Measurements from ENCODE around the gene MPZL1.
A peak's percentile ranks its signal among the peaks of the same experiment; 100 is the strongest.

MPZL1 gene

DNA sequence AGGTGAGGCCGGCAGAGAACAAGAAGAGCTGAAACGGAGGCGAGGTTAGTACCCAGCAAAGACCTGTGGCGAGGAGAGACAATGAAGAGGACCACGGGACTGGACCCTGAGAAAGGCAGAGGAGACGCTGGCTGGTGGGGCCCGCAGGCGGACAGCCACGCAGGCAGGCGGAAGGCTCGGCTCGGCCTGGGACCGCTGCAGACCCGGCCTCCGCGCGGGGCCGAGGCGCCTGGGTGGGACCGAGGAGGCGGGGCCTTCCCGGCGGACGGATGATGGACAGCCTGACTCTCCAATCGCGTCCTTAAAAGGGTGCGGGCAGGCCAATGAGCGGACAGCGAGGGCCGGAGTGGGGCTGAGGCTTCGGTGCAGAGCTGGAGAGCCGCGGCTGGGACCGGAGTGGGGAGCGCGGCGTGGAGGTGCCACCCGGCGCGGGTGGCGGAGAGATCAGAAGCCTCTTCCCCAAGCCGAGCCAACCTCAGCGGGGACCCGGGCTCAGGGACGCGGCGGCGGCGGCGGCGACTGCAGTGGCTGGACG, at the start of gene MPZL1:
TSS of gene MPZL1 (plus strand) at position 366 of the 535 bp plus-strand sequence. CDS start 170 bp downstream, outside the sequence.
- DNase-seq (ENCODE audit: low read depth, low spot score), result peak; percentile 78

DNA sequence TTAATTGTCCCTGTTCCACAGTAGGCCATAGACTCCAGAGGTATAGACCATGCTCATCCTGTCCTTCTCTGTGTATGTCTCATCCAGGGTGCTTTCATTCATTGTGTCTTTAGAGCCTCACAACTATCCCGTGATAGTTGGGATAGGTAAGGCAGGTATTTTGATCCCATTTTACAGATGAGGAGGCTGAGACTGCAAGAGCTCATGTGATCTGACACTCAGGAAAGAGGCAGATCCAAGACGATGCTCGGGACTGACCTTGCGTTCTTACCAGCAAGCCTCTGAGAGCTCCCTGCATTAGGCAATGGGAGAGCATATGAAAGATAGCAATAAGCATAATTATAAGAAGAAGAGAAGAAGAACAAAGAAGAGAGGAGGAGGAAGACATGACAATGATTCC, 49.0 kb upstream of the MPZL1 start:
- no peak for DNase-seq (ENCODE audit: low read depth, low spot score)

DNA sequence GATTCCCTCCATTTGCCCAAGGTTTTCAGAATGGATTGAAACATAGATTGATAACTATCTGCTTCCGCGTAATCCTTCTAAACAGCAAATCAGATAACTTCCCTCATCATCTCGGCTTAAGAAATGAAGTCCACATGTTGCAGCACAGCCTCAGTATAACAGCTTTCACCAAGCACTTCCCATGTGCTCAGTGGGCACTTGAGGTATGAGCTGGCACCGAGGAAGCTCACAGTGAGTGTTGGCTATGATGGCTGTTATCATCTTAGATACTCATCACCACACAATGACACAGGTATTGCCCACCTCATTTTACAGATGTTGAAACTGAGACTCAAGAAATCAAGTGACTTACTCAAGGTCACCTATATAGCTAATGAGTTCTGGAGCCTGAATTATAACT, 48.5 kb upstream of the MPZL1 start:
- no peak for DNase-seq (ENCODE audit: low read depth, low spot score)

DNA sequence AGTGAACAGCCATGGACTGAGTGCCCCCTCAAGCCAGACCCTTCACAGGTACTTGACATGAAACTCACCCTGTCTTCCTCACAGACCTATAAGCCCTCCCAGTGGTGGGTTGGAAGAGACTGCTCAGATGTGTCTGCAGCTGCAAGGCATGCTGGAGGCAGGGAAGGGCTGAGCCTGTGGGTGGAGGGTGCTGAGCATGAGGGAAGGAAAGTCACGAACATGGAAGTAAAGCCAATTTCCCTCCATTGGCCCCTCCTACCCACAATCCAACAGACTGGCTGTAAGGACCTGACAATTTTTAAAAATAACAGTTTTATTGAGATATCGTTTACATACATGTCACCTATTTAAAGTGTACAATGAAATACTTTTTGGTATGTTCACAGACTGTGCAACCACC, 47.6 kb upstream of the MPZL1 start:
- DNase-seq (ENCODE audit: low read depth, low spot score), result no peak

DNA sequence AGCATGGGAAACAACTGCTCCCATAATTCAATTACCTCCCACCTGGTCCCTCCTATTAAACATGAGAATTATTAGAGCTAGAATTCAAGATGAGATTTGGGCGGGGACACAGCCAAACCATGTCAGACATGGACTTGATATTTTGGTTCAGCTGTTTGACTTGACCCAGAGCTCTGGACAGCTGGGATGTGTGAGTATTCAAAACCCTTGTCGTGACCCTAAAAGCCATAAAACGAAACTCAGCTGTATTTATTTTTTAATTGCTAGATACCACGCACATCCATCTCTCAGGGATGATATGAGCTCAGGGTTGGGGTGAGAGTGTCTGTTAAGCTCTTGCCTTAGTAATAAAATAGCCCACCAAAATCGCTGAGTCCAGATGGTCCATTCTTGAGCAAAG, 46.3 kb upstream of the MPZL1 start:
- DNase-seq (ENCODE audit: low read depth, low spot score), result no peak

DNA sequence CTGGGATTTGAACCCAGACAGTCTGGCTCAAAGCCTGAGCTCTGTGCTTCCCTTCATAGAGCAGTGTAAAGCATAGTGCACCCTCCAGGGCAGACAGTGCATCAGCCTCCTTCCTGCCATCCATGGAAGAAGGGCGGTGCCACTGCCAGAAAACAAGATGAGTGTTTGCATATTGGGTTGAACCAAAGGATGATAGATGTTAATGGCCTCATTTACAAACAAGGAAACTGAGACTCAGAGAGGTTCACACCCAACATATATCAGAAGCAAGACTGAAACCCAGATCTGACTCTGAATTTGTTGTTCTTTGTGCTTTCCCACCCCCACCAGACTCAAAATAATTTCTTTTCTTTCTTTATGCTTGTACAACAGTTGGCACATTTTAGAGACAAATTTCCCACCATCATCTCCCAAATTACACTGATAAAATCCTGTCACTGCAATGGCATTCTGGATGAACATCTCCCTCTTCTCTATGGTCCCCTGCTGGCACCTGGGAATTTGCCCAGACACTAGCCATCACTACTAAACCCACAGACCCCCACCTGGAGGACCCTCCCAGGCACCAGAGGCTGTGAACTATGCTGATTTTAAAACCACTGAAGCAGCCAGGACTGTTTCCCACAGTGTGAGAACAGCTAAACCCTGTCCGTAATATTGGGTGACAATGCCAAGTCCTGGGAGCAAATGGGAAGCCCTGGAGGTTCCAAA, 45.4 kb upstream of the MPZL1 start:
- DNase-seq (ENCODE audit: low read depth, low spot score), result no peak

DNA sequence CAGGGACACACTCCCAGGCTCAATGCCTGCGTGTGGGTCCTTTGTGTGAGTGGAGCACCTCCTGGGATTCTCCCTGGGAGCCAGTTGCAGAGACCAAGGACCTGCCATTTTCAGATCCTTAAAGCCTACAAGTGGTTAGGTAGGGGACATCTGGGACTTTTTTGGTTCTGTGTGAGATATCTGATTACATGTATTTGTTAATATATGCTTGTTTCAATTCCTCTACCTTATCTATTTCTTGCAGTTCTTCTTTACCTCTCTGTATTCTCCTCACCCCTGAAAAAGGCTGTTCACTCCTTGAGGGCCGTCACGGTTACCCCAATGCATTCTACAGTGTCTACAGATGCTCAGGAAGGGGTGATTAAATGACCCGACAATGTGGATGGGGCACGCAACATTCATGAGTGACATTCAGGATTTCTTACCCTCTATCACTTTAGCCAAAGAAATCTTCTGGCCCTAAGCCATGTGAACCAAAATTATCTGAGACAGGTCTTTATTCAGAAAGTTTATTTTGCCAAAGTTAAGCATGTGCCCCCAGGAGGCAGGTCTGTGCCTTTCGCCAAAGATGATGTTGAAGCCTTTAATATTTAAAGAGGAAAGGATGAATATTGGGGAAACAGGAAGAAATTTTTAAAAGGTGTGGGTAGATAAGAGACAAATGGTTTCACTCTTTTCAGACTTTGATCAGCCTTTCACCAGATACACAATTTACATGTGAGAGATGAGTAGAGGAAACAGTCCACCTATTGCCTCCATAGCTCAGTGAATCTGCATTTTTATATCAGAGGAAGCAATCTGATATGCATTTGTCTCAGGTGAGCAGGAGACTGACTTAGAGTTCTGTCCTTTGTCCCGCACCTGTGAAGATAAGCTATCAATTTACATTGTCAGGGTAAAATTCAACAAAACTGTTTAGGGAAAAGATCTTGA, 44.6 kb upstream of the MPZL1 start:
- DNase-seq (ENCODE audit: low read depth, low spot score), result no peak

DNA sequence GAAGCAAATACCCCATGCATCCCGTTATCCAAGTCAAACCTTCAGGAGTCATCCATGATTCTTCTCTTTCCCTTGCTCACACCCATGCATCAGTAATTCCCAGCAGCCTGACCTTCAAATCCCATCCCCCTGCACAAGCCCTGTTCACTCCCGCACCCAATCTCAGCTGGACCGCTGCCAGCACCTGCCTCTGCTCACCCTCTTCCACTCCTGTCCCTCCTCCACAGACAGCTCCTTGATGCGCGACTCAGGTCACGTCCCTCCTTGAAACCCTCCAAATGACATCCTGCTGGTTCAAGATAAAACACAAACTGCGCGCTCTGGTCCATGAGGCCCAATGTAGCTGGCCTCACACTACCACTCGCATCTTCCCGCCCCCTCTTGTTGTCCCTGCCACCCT, 43.4 kb upstream of the MPZL1 start:
- no peak for DNase-seq (ENCODE audit: low read depth, low spot score)

DNA sequence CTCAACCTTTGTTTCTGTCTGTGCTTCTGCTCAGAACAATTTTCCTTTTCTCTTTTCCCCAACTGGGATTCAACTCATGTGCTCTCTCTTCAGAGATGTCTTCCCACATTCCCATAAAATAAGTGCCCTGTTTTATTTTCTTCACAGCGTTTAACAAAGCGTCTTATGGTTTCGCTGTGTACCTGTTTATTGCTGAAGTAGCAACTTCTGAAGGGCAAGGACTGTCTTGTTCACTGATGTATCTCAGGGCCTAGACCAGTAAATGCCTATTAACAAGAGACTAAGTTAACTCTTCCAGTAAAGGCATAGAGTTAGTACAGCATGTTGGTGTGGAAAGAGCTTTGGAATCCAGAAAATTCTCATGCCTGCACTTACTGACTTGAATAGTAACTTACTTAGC, 42.9 kb upstream of the MPZL1 start:
- no peak for DNase-seq (ENCODE audit: low read depth, low spot score)

DNA sequence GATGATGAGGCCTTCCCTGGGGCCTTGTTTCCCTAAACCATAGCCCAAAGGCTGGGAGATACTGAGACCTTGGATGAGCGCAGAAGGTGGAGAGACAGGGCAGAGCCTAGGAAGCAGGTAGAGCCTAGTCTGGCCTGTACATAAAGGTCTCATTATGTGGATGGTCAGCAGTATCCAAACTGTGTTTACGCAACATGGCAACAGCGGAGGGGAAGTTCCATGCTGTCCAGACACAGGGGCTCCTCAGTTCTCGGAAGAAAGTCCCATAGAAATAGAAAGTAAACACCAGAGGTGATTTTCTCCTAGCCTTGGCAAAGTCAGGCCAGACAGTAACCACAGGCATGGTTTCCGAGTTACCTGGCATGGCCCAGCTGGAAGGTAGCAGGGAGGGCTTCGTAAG, 42.1 kb upstream of the MPZL1 start:
- no peak for DNase-seq (ENCODE audit: low read depth, low spot score)

DNA sequence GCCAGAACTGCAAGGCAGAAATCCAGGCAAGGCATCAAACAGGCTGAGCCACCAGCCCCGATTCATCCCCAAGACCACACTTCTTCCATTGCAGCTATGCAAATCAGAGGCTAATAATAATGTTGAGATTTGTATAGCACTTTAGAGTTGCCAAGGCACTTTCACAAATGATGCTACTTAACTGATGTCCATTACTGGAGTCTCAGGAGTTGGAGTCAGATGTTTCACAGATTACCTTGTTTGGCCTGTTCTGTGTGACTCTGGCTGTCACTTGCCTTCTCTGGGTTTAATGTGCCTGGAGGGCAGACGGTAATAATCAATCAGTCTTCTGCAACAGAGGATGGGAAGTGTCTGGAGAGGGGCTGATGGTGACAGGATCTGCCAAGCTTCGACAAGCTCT, 40.8 kb upstream of the MPZL1 start:
- DNase-seq (ENCODE audit: low read depth, low spot score), result no peak

DNA sequence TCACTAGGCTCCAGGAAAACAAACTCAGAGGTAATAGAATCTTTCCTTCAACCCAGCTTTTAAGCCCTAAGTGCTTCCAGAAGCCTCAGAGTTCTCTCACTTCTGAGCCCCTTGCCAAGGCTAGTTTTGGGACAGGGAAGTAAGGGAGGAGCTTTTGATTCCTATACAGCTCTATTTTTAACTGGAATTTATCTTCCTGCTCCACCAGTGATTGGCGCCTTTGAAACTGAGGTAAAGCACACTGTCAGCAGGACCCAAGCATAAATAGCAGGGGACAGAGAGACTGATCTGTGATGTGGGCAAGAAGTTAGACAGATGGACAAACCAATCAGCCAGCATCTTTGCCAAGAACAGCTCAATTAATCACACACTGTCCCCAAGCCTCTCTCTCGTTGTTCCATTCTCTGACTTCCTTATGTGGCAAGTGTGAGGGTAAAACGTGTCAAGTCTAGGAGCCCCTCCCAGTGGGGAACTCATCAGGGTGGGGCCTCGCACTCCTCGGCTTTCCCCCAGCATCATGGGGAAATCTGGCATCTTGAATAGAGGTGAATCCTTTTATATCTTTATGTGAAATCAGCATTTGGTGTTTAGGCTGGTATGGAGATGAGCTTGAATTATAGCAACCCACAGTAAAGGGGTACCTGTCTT, 40.2 kb upstream of the MPZL1 start:
- no peak for DNase-seq (ENCODE audit: low read depth, low spot score)

DNA sequence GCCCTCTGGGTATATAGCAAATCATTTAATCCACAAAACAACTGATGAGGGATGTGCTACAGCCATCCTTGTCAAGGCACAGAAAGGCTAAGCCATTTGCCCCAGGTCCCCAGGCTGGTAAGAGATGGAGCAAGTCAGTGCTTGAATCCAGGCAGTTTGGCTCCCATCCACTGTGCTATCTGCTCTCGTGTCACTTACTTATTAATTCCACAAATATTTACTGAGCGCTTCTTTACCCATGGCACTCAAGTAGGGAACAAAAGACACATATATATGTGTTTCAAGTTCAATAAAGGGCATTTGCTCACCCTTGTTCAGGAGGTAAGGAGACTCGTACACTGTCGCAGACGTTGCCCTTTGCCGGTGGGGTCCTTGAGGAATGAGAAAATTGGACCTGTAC, 38.6 kb upstream of the MPZL1 start:
- no peak for DNase-seq (ENCODE audit: low read depth, low spot score)

DNA sequence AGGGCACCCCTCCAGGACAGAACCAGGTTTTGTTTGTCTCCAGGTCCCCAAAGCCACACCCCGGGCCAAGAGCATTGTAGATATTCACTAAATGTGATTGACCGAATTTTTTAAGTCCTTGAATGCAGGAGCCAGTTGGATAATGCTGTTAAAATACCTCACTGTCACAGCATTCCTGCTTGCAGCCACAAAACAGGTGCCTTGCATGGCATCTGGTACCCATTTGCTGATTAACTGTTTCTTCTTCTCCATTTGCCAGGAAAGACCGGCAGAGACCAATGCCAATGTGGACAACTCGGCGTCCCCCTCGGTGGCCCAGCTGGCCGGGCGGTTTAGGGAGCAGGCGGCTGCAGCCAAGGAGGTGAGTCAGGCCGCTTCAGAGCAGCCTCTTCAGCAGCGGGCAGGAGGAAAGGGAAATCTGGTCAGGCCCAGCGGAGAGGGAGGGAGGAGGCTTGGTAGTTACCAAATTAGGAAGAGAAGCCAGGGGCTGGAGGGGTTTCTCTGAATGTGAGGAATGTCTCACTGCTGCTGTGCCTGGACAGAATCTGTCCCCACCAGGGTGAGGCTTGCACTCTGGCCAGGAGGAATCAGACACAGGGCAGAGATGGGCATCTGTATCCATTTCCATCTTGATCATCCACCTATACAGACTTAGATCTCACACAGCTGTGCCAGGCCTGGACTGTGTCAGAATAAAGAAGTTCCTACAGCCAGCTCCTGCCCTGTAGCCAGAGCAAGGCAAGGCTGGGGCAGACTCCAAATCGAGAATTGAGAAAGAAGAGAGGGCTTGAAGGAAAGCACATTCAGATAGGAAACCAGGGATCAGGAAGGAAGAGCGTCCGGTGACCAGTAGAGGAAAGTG, 37.9 kb upstream of the MPZL1 start:
- no peak for DNase-seq (ENCODE audit: low read depth, low spot score)

DNA sequence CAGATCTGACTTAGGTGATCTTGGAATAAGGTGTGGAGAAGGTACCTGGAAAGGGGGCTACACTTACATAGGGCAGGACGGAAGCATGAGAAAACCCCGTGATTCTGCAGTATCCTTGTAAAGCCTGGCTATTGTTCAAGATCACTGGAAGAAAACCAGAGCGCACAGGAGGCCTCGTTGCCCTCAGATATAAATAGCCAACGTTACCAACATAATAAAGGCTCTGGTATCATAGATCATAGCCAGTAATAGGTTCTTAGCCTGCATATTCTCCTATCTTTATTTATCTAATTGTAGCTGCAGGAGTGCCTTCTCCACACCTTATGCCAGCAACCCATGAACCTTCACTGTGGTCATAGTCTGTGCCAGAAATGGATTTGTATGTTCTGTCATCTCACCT, 35.9 kb upstream of the MPZL1 start:
- DNase-seq (ENCODE audit: low read depth, low spot score), result no peak

DNA sequence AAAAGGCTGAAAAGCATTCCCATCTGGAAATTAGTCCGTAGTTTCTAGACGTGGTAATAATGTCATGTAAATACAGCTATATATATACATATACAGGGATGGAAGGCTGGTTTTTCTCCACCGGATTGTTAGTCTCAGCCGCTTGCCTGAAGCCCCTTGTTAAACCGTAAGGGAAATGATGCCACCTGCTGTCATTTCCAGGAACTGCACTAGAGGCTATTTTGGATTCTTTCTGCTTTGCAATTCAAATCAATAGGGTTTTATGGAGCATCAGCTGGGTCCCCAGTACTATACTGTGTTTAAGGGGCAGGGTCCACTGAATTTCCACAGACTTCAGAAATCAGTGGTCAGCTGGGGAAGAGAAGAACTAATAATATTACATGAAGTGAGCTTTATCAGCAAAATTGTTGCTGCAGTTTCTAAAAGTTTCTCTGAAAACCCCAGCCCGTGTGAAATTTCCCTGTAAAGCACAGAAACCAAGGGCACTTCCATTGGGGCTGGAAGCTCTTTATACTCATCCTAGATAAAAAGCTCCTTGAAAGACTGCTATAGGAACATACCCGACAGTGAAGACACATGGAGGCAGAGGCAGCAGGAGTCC, 33.8 kb upstream of the MPZL1 start:
- DNase-seq (ENCODE audit: low read depth, low spot score), result peak; percentile 76

DNA sequence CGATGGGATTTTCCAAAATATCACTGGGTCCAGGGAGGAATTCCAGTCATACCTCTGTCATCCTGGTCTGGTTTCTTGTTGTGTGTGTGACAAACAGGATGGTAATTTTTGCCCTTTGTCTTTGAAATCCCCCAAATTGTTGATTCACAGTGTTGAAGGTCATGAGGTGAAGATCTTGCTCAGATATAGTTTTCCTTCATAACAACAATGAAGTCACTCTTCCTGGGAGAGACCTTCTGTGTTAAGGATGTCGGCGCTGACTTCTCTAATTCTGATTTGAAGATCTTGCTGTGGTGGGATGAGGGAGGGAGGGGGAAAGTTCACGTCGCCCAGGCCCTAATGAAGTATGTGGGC, 32.2 kb upstream of the MPZL1 start:
- DNase-seq (ENCODE audit: low read depth, low spot score), result no peak

DNA sequence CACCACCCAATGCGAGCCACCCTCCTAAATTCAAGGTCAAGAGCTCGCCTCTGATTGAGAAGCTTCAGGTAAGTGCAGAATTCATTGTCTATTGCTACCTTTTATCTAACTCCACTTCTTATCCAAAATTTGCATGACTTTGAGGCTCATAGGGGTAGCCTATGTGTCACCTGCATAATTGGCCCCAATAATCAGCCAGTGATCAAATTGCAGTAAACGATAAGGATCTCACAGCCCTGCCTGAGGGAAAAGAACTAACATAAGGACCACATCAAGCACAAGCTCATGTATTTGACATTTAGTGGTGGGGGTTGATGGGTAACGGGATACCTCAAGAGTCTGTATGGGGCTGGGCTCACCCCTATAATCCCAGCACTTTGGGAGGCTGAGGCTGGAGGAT, 31.7 kb upstream of the MPZL1 start:
- DNase-seq (ENCODE audit: low read depth, low spot score), result no peak

DNA sequence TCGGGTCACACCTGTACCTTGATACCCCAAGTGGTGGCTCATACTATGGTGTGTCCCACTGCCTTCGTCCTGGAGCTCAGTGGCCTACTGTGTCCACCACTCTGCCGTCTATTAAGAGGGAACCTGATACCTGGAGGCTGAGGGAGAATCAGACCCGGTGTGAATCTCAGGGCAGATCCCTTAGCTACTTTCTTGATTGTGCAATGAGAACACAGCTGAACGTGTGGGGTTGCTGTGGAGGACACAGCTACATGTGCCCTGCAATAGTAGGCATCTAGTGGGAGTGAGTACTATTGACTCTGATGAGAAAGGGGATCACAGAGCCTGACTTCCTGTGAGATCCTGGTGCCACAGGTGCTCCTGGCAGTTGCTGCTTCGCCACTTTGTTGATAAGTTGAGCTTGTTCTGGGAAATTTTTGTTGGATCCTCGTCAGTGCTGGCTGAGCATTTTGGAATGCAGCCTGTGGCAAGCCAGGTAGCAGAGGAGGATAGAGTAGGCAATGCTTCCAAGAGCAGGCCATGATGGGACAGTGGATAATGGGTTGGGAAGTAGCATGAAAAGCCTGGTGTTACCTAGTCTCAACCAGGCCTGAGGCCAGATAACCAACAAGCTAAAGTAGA, 28.2 kb upstream of the MPZL1 start:
- no peak for DNase-seq (ENCODE audit: low read depth, low spot score)

DNA sequence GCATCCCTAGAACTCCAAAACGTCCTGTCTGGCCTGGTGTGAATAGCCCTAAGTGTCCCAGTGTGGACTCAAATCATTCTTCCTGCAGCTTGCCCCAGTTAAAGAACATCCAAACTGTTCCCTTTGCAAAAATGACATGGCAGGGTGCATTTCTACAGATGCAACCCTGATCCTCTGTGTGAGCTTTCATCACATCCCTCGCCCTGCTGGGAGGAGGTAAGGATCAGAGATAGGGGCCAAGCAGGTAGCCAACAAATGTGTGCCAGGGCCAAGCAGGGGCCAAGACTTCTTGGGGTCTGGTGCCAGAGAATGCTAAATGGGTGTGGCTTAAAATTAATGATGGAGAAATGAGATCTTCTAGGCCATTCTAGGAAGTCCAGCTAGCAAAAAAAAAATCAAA, 27.1 kb upstream of the MPZL1 start:
- no peak for DNase-seq (ENCODE audit: low read depth, low spot score)

DNA sequence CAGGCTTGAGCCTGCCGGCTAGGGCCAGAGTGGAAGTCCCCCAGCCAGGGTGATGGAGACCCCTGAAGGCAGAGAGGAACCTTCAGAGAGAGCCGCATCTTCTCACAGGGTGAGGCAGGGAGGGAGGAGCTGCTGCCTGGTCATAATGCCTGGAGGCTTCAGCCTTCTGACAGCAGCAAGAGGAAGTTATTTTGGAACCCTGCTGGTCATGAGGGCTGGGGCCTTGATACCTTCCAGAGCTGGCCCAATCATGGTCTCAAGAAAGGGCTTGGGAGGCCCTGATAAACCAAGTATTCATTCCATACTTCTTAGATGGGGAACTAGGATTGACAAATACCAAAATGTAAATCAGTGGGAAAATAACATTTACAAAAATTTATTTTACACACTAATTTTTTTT, 26.6 kb upstream of the MPZL1 start:
- no peak for DNase-seq (ENCODE audit: low read depth, low spot score)

All from smooth muscle cell of the brain vasculature (primary cell).